NB4 (cell line): ENCODE results near the gene PCDHGA1.

Experiments
- CTCF ChIP-seq: IDR thresholded peaks from one replicate; pipeline ENCODE4 v1.5.1; 2012; ENCODE audit warnings: low read depth, low read length
- MAX ChIP-seq: IDR thresholded peaks from 2 replicates; pipeline ENCODE4 v1.6.1; 2011; ENCODE audit warnings: low read depth, low read length

GRCh38 chr5:141402553-141403243, 72.4 kb downstream of the PCDHGA1 start, which contains the start of gene PCDHGA9:
- TF ChIP-seq CTCF (peak; percentile 11), MAX (no peak)
